CD8-positive, alpha-beta memory T cell (primary cell): ENCODE measurements around the gene IQSEC2. TPM values are rescaled to one million over a fixed set of nuclear protein-coding genes. Genes with fewer than 3 reads are reported as not detected.

Source experiments
- CTCF ChIA-PET: fragments of 350-600 bp; sonication (Branson Sonifier 250); formaldehyde crosslinking; loops from one replicate; lab custom pipeline; 2021; ENCODE audit warnings: antibody characterized with exemption; lab: Charles Lee
- POLR2A ChIA-PET: fragments of 350-600 bp; sonication (Branson Sonifier 250); formaldehyde crosslinking; loops from one replicate; lab custom pipeline; 2021; ENCODE audit warnings: antibody characterized with exemption; lab: Charles Lee
- DNase-seq, 5 donors: peaks; one replicate each; pipeline versions ENCODE4 v3.0.0 to v3.0.0-alpha.2; 2020 to 2022; ENCODE audit warnings: mixed read lengths in 1 of 5
- H3K27ac ChIP-seq: one replicate; pipeline ENCODE4 v1.7.0; 2013; ENCODE audit warnings: low read depth, mild to moderate bottlenecking, low read length, moderate library complexity
- H3K27me3 ChIP-seq: 2 replicates; pipeline ENCODE4 v1.7.0; 2013; ENCODE audit warnings: low read length, mild to moderate bottlenecking; ENCODE audit not compliant: insufficient read depth, poor library complexity, severe bottlenecking
- H3K36me3 ChIP-seq: 2 replicates; pipeline ENCODE4 v1.7.0; 2013; ENCODE audit warnings: mild to moderate bottlenecking, low read length, moderate library complexity; ENCODE audit not compliant: insufficient read depth
- H3K4me1 ChIP-seq: 2 replicates; pipeline ENCODE4 v1.7.0; 2013; ENCODE audit warnings: mild to moderate bottlenecking, low read length, moderate library complexity; ENCODE audit not compliant: insufficient read depth
- H3K4me3 ChIP-seq: 2 replicates; pipeline ENCODE4 v1.7.0; 2013; ENCODE audit warnings: mild to moderate bottlenecking, low read length
- H3K9me3 ChIP-seq: 2 replicates; pipeline ENCODE4 v1.7.0; 2013; ENCODE audit warnings: mild to moderate bottlenecking, low read length
- H3K27ac Mint-ChIP-seq, 8 donors: one replicate each; pipeline ENCODE4 v1.8.0; 2020 to 2021; ENCODE audit warnings: mixed read lengths in 8 of 8, mild to moderate bottlenecking in 6 of 8, inconsistent platforms in 3 of 8, moderate library complexity in 3 of 8
- H3K27me3 Mint-ChIP-seq, 2 donors: one replicate each; pipeline ENCODE4 v1.8.0; 2020 to 2021; ENCODE audit warnings: mixed read lengths in 2 of 2, mild to moderate bottlenecking in 1 of 2, moderate library complexity in 1 of 2
- H3K36me3 Mint-ChIP-seq, 3 donors: one replicate each; pipeline ENCODE4 v1.8.0; 2020 to 2021; ENCODE audit warnings: mixed read lengths in 3 of 3, inconsistent platforms in 1 of 3, mild to moderate bottlenecking in 1 of 3
- H3K4me1 Mint-ChIP-seq, 3 donors: one replicate each; pipeline ENCODE4 v1.8.0; 2020 to 2021; ENCODE audit warnings: mixed read lengths in 3 of 3, inconsistent platforms in 1 of 3, mild to moderate bottlenecking in 1 of 3
- H3K4me3 Mint-ChIP-seq, 7 donors: one replicate each; pipeline ENCODE4 v1.8.0; 2020 to 2021; ENCODE audit warnings: mixed read lengths in 7 of 7, mild to moderate bottlenecking in 6 of 7, moderate library complexity in 4 of 7, inconsistent platforms in 2 of 7
- H3K9me3 Mint-ChIP-seq, 5 donors: one replicate each; pipeline ENCODE4 v1.8.0; 2020 to 2022; ENCODE audit warnings: mixed read lengths in 5 of 5, mild to moderate bottlenecking in 3 of 5, moderate library complexity in 2 of 5, inconsistent platforms in 1 of 5
- polyA plus RNA-seq: library from polyadenylated mRNA; unstranded; fragments of 300-500 nt; fragmentation: Illumina TruSeq; gene quantifications from one replicate; pipeline ENCODE4 v1.2.3, GENCODE V29; 2021
- total RNA-seq, 2 experiments: library from RNA; stranded (reverse); gene quantifications; one replicate each; pipeline ENCODE4 v1.2.3, GENCODE V29; 2021

IQSEC2 gene
- total and polyA plus RNA-seq, 3 experiments from 2014 or later: 0.29 to 0.96 (median 0.35) TPM

DNA sequence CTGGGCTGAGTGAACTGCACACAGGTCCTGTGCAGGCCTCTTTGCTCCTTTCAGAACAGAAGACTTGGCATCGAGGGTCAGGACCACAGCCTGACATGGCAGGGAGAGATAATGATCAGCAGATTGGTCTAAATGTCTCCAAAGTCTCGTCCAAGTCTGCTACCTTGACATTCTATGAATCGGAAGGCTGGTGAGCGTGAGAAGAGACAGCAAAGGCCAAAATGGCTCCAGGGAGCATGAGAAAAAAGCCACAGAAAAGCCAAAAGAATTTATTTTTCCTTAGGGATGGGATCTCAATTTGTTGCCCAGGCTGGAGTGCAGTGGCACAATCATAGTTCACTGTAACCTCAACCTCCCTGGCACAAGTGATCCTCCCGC, 32.3 kb upstream of the IQSEC2 start:
- Histone ChIP-seq H3K36me3 (no peaks in the 10 kb centered on the region), H3K4me3 (no peak overlapping the region), H3K27me3 (no peaks in the 10 kb centered on the region), H3K9me3 (no peaks in the 10 kb centered on the region), H3K4me1 (no peaks in the 10 kb centered on the region), H3K27ac (no peak overlapping the region)
- peaks cover 8 to 10% of the 10 kb centered on the region in 2 donors for H3K27me3 Mint-ChIP-seq
- no peaks in the 10 kb centered on the region for H3K9me3 Mint-ChIP-seq
- H3K4me1 Mint-ChIP-seq: peaks cover 3 to 7% (median 5%) of the 10 kb centered on the region in 3 donors
- CTCF ChIA-PET: interaction anchor here (0.6 to 2.1 kb wide), 10 partner anchors 19 to 168 kb away, joined by 3 to 16 read pairs (median 6); no protein-coding TSS in a partner anchor
- DNase-seq: no peak
- no peaks in the 10 kb centered on the region for H3K36me3 Mint-ChIP-seq
- no peak overlapping the region for H3K27ac Mint-ChIP-seq
- H3K4me3 Mint-ChIP-seq: no peak overlapping the region
- POLR2A ChIA-PET: no interaction called here

DNA sequence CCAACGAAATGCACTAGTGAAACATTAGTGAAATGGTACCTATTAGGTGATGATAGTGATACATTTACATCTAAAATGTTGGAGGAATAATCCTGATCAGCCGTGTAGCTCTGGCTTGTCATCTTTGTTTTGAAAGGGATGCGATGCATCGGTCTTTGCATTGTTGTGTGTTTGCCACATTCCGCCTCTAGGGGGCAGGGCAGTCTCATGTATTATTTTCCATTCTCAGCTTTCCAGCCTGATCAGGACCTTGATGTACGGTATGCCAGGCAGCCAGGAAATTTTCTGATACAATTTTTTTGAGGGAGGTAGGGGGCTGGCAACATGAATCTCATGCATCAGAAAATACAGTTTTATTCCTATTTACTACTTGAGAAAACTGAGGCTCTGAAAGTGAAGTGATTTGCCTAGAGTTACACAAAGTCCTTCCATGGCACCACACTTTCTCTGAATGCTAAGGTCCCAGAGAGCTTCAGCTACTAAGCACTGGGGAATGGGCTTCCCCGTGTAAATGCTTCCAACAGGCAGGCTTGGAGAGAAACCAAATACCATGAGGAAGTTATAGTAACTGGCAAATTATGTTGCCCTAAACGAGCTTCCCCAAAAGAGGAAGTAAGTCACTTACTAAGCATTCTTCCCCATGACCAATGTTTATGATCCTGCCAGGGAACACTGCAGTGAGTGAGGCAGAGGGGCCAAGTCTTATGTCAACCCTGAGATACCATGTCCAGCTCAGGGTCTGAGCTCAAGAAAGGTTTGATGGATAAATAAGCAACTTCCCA, 31.8 kb upstream of the IQSEC2 start:
- no peaks in the 10 kb centered on the region for H3K9me3 Mint-ChIP-seq
- H3K9me3 ChIP-seq: no peaks in the 10 kb centered on the region
- H3K36me3 ChIP-seq: no peaks in the 10 kb centered on the region
- peak; percentile 38 to 62 (median 41) for DNase-seq
- H3K36me3 Mint-ChIP-seq: no peaks in the 10 kb centered on the region
- no peak overlapping the region for H3K27ac Mint-ChIP-seq
- H3K4me1 Mint-ChIP-seq: peaks cover 3 to 5% (median 4%) of the 10 kb centered on the region in 3 donors
- H3K27ac ChIP-seq: no peak overlapping the region
- no peaks in the 10 kb centered on the region for H3K27me3 ChIP-seq
- H3K4me1 ChIP-seq: no peaks in the 10 kb centered on the region
- POLR2A ChIA-PET: interaction anchor here (0.6 kb wide), 1 partner anchor 298 kb away, joined by 3 read pairs; no protein-coding TSS in a partner anchor
- peaks cover 4 to 7% of the 10 kb centered on the region in 2 donors for H3K27me3 Mint-ChIP-seq
- H3K4me3 ChIP-seq: no peak overlapping the region
- CTCF ChIA-PET: interaction anchor here (0.6 to 2.1 kb wide), 14 partner anchors 13 to 169 kb away, joined by 3 to 16 read pairs (median 4); no protein-coding TSS in a partner anchor
- H3K4me3 Mint-ChIP-seq: no peak overlapping the region

DNA sequence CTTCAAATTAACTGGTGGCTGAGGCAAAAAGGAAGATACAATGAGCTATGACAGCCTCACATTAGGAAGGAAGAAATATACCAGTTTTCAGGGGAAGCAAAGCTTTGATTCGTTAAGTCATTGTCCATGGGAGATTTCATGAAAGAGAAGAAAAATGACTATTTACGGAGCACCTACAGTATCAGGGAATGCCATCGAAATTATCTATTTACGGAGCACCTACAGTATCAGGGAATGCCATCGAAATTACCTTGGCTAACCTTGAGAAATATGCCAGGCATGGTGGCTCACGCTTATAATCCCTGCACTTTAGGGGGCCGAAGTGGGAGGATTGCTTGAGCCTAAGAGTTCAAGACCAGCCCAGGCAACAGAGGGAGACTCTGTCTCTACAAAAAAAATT, 28.5 kb upstream of the IQSEC2 start:
- H3K36me3 ChIP-seq: no peaks in the 10 kb centered on the region
- Mint-ChIP-seq H3K27me3 (peaks cover 0 to 13% of the 10 kb centered on the region in 2 donors), H3K36me3 (no peaks in the 10 kb centered on the region), H3K4me1 (no peaks in the 10 kb centered on the region), H3K27ac (no peak overlapping the region), H3K9me3 (no peaks in the 10 kb centered on the region), H3K4me3 (no peak overlapping the region)
- ChIA-PET POLR2A (no interaction called here), CTCF (no interaction called here)
- H3K4me3 ChIP-seq: no peak overlapping the region
- no peaks in the 10 kb centered on the region for H3K9me3 ChIP-seq
- no peak for DNase-seq
- H3K27me3 ChIP-seq: no peaks in the 10 kb centered on the region
- no peak overlapping the region for H3K27ac ChIP-seq
- H3K4me1 ChIP-seq: no peaks in the 10 kb centered on the region

DNA sequence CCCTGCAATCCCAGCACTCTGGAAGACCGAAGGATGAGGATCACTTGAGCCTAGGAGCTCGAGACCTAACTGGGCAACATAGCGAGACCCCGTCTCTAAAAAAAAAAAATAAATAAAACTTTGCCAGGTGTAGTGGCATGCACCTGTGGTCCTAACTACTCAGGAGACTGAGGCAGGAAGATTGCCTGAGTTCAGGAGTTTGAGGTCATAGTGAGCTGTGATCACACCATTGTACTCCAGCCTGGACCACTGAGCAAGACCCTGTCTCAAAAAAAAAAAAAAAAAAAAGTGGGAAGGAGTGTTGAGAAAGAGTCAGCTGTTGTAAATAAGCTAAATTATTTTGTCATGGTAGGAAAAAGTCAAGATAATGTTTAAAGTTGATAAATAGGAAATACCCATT, 27.5 kb upstream of the IQSEC2 start:
- no peak overlapping the region for H3K27ac Mint-ChIP-seq
- CTCF ChIA-PET: no interaction called here
- DNase-seq: no peak
- no peaks in the 10 kb centered on the region for H3K36me3 Mint-ChIP-seq
- H3K4me1 Mint-ChIP-seq: no peaks in the 10 kb centered on the region
- Histone ChIP-seq H3K27ac (no peak overlapping the region), H3K4me3 (no peak overlapping the region), H3K27me3 (no peaks in the 10 kb centered on the region), H3K9me3 (no peaks in the 10 kb centered on the region), H3K36me3 (no peaks in the 10 kb centered on the region), H3K4me1 (no peaks in the 10 kb centered on the region)
- no peak overlapping the region for H3K4me3 Mint-ChIP-seq
- H3K9me3 Mint-ChIP-seq: no peaks in the 10 kb centered on the region
- POLR2A ChIA-PET: no interaction called here
- H3K27me3 Mint-ChIP-seq: peaks cover 0 to 13% of the 10 kb centered on the region in 2 donors

DNA sequence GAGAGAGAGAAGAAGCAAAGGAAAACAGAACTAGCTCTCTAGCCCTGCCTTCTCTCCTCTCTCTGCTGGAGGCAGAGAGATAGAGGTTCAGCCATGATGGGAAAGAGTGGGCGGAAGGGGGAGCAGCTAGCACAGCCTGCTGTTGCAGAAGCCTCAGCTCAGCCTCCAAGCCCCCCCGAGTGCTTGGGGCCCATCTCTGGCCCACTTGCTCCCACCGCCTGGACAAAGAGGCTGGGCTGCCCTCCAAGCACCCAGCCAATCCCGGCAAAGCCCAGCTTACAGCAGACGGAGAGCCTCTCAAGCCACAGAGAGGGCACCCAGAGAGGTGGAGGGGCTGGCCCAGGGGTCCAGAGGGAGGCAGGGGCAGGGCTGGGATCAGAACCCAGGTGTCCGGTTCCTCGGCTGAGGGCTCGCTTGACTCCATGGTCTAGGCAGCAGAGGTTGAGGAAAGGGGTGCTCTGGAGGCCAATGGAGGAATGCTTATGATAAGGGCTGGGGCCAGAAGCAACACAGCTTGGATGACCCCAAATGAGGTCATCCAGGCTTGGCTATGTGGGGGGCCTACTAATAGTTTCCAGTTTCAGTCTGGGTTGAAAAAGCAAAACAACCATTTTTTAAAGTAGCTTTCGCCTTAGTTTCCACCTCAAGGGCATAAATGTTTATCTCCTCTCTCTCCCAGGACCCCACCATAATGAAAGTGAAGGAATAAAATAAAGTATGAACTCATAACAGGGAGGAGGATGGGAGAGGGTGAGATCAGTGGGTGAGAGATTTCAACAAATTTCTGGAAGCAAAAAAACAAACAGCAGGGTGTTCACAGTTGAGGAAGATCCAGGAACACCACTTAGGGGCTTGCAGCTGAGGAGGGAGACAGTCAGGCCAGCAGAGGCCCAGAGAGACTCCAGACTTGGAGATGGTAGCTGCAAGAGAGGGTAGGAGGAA, 24.9 kb upstream of the IQSEC2 start:
- CTCF ChIA-PET: interaction anchor here (1.2 kb wide), 1 partner anchor 12 kb away, joined by 4 read pairs; no protein-coding TSS in a partner anchor
- Mint-ChIP-seq H3K4me1 (no peaks in the 10 kb centered on the region), H3K4me3 (peak overlapping the region in 1 of 7 donors; percentile 19), H3K27me3 (peaks cover 0 to 13% of the 10 kb centered on the region in 2 donors), H3K27ac (no peak overlapping the region), H3K9me3 (no peaks in the 10 kb centered on the region), H3K36me3 (no peaks in the 10 kb centered on the region)
- Histone ChIP-seq H3K4me3 (no peak overlapping the region), H3K9me3 (no peaks in the 10 kb centered on the region), H3K27ac (no peak overlapping the region), H3K4me1 (no peaks in the 10 kb centered on the region), H3K36me3 (no peaks in the 10 kb centered on the region), H3K27me3 (no peaks in the 10 kb centered on the region)
- DNase-seq: no peak
- POLR2A ChIA-PET: no interaction called here

DNA sequence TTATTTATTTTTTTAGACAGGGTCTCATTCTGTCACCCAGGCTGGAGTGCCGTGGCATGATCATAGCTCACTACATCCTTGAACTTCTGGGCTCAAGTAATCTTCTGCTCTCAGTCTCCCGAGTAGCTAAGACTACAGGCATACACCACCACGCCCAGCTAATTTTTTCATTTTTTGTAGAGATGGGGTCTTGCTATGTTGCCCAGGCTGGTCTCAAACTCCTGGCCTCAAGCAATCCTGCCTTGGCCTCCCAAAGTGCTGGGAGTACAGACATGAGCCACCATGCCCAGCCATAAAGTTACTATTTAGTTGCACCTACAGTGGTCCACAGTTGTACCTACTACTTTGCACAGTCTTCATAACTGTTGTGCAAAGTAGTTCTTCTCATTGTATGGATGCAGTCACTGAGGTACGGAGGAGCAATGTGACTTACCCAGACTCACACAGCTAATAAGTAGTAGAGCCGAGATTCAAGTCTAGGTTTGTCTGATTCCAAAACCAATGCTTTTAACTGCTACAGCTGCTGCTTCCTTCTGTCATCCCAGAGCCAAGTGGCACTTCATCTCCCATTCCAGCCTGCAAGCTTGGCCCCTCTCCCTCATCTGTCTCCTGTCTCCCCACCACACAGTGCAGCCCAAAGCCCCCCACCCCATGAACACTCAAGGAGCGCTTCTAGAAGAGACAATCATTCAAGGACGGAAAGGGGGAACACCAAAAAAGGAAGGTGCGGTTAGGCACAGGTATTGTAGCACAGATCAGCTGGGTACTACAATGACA, 24.0 kb upstream of the IQSEC2 start:
- no peaks in the 10 kb centered on the region for H3K36me3 Mint-ChIP-seq
- Histone ChIP-seq H3K4me3 (no peak overlapping the region), H3K27ac (no peak overlapping the region), H3K27me3 (no peaks in the 10 kb centered on the region), H3K9me3 (no peaks in the 10 kb centered on the region), H3K4me1 (no peaks in the 10 kb centered on the region), H3K36me3 (no peaks in the 10 kb centered on the region)
- peaks cover 0 to 14% of the 10 kb centered on the region in 2 donors for H3K27me3 Mint-ChIP-seq
- ChIA-PET POLR2A (no interaction called here), CTCF (interaction anchor here (1.2 to 1.3 kb wide), 2 partner anchors 10 to 13 kb away, joined by 3 to 4 read pairs; no protein-coding TSS in a partner anchor)
- H3K4me1 Mint-ChIP-seq: no peaks in the 10 kb centered on the region
- no peak for DNase-seq
- H3K27ac Mint-ChIP-seq: no peak overlapping the region
- no peak overlapping the region for H3K4me3 Mint-ChIP-seq
- H3K9me3 Mint-ChIP-seq: no peaks in the 10 kb centered on the region

DNA sequence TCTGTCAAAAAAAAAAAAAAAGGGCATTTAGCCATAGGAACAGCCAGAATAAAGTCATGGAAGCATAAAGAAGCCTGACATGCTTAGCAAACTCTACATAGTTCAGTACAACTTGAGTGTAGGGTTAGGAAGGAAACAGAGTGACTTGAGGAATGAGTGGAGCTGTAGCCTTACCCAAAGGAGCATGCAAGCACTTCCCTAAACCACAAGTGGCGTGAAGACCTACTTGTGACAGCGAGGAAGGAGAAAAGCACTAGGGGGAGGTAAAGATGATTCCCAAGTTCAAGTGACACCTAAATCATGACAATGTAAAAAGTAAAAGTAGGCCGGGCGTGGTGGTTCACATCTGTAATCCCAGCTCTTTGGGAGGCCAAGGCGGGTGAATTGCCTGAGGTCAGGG, 21.8 kb upstream of the IQSEC2 start:
- ChIA-PET CTCF (no interaction called here), POLR2A (no interaction called here)
- Mint-ChIP-seq H3K36me3 (no peaks in the 10 kb centered on the region), H3K27me3 (peaks cover 0 to 17% of the 10 kb centered on the region in 2 donors), H3K27ac (no peak overlapping the region), H3K9me3 (no peaks in the 10 kb centered on the region), H3K4me1 (no peaks in the 10 kb centered on the region), H3K4me3 (no peak overlapping the region)
- H3K4me3 ChIP-seq: no peak overlapping the region
- DNase-seq: no peak
- no peaks in the 10 kb centered on the region for H3K9me3 ChIP-seq
- no peak overlapping the region for H3K27ac ChIP-seq
- no peaks in the 10 kb centered on the region for H3K4me1 ChIP-seq
- no peaks in the 10 kb centered on the region for H3K27me3 ChIP-seq
- H3K36me3 ChIP-seq: no peaks in the 10 kb centered on the region
